Endothelial cell of umbilical vein (primary cell): ENCODE results near the gene TEKT5. TPM values are rescaled to one million over a fixed set of nuclear protein-coding genes. Genes with fewer than 3 reads are reported as not detected.

Experiments
- BruUV-seq: library from RNA; stranded (reverse); fragments of 400-500 nt; replicated peaks from 2 replicates; lab custom pipeline; 2021; lab: Mats Ljungman, UMichigan
- CTCF ChIA-PET: fragments of 300-600, 350-600 bp; sonication (Branson Sonifier 250); formaldehyde crosslinking; loops from one replicate; lab custom pipeline; 2021; ENCODE audit warnings: antibody characterized with exemption, inconsistent platforms; lab: Charles Lee
- POLR2A ChIA-PET: fragments of 300-600, 350-600 bp; sonication (Branson Sonifier 250); formaldehyde crosslinking; loops from one replicate; lab custom pipeline; 2021; ENCODE audit warnings: antibody characterized with exemption, inconsistent platforms; lab: Charles Lee
- DNase-seq: peaks from one replicate; pipeline ENCODE4 v3.0.0-alpha.2; 2011; ENCODE audit warnings: low read depth, low spot score
- FAIRE-seq: peaks from 2 replicates; lab custom pipeline; 2011; peaks lifted over from hg19 to GRCh38; lab: Jason Lieb, UNC
- H2AFZ ChIP-seq: 2 replicates; pipeline ENCODE4 v1.6.0; 2012; ENCODE audit warnings: low read depth, low read length, control low read depth, inconsistent platforms
- H3K27ac ChIP-seq: 2 replicates; pipeline ENCODE4 v1.5.1; 2011; ENCODE audit warnings: low read depth, mild to moderate bottlenecking, control low read depth, low read length, moderate library complexity; ENCODE audit not compliant: insufficient read depth
- H3K27me3 ChIP-seq, 2 experiments: 2 replicates each; pipeline versions ENCODE4 v1.6.0 to v1.6.1; 2011; ENCODE audit warnings: low read length in 2 of 2, mixed read lengths in 1 of 2; ENCODE audit not compliant: control insufficient read depth in 2 of 2, insufficient read depth in 2 of 2
- H3K36me3 ChIP-seq, 2 experiments: 2 replicates in 1 of 2; 3 replicates in 1 of 2; pipeline ENCODE4 v1.5.1; 2011; ENCODE audit warnings: low read length in 2 of 2, mild to moderate bottlenecking in 1 of 2, moderate library complexity in 1 of 2; ENCODE audit not compliant: control insufficient read depth in 2 of 2, insufficient read depth in 2 of 2; ENCODE audit errors: extremely low read depth in 1 of 2
- H3K4me1 ChIP-seq: 3 replicates; pipeline ENCODE4 v1.5.1; 2011; ENCODE audit warnings: mild to moderate bottlenecking, low read length; ENCODE audit not compliant: control insufficient read depth, insufficient read depth; ENCODE audit errors: extremely low read depth
- H3K4me2 ChIP-seq: 2 replicates; pipeline ENCODE4 v1.6.1; 2011; ENCODE audit warnings: low read length, control low read depth, mixed read lengths; ENCODE audit not compliant: insufficient read depth
- H3K4me3 ChIP-seq, 3 experiments: fragments of 200-600 bp in 1 of 3; sonication (generic), shearing (Covaris generic) in 1 of 3; replicated peaks in 1 of 3; 2 replicates each; pipeline ENCODE4 v1.5.1; 2011 to 2016; ENCODE audit warnings: control low read depth in 3 of 3, low read length in 3 of 3, mild to moderate bottlenecking in 2 of 3, inconsistent platforms in 1 of 3, low read depth in 1 of 3, moderate library complexity in 1 of 3; ENCODE audit not compliant: insufficient read depth in 1 of 3
- H3K79me2 ChIP-seq: 2 replicates; pipeline ENCODE4 v1.6.0; 2012; ENCODE audit warnings: low read length, inconsistent platforms; ENCODE audit not compliant: control insufficient read depth, insufficient read depth
- H3K9ac ChIP-seq: replicated peaks from 2 replicates; pipeline ENCODE3; 2011; ENCODE audit warnings: low read length, control low read depth; ENCODE audit not compliant: insufficient read depth; ENCODE audit errors: extremely low read depth
- H3K9me1 ChIP-seq: replicated peaks from 3 replicates; pipeline ENCODE4 v1.6.0; 2011; ENCODE audit warnings: mild to moderate bottlenecking, low read length; ENCODE audit not compliant: control insufficient read depth, insufficient read depth; ENCODE audit errors: extremely low read depth
- H3K9me3 ChIP-seq: replicated peaks from 2 replicates; pipeline ENCODE4 v1.5.1; 2012; ENCODE audit warnings: low read length, inconsistent platforms; ENCODE audit not compliant: control insufficient read depth, insufficient read depth
- H4K20me1 ChIP-seq: replicated peaks from 2 replicates; pipeline ENCODE3; 2011; ENCODE audit warnings: mild to moderate bottlenecking, low read length; ENCODE audit not compliant: control insufficient read depth, insufficient read depth; ENCODE audit errors: extremely low read depth
- CTCF ChIP-seq, 2 donors: IDR thresholded peaks; 1 replicate in 1 of 2; 2 replicates in 1 of 2; pipeline ENCODE4 v1.5.1; 2011; ENCODE audit warnings: low read length in 2 of 2, mild to moderate bottlenecking in 2 of 2, moderate library complexity in 2 of 2, control low read depth in 1 of 2, inconsistent platforms in 1 of 2, low read depth in 1 of 2; ENCODE audit not compliant: insufficient read depth in 1 of 2; ENCODE audit errors: extremely low read depth in 1 of 2
- FOS ChIP-seq: IDR thresholded peaks from 2 replicates; pipeline ENCODE4 v1.6.1; 2011; ENCODE audit warnings: mild to moderate bottlenecking, low read length, moderate library complexity, borderline replicate concordance; ENCODE audit not compliant: insufficient read depth
- GATA2 ChIP-seq: IDR thresholded peaks from 2 replicates; pipeline ENCODE4 v1.7.0; 2011; ENCODE audit warnings: low read depth, mild to moderate bottlenecking, moderate library complexity, mixed read lengths, low read length; ENCODE audit not compliant: insufficient read length, insufficient read depth
- JUN ChIP-seq: IDR thresholded peaks from 2 replicates; pipeline ENCODE4 v1.6.1; 2011; ENCODE audit warnings: borderline replicate concordance, low read depth; ENCODE audit not compliant: insufficient read length, insufficient read depth
- POLR2AphosphoS5 ChIP-seq: IDR thresholded peaks from 2 replicates; pipeline ENCODE4 v1.6.1; 2012; ENCODE audit warnings: low read depth, mild to moderate bottlenecking, control low read depth, low read length, moderate library complexity; ENCODE audit not compliant: insufficient read depth
- dilution Hi-C: fragments of 300-500 bp; cut with MboI; formaldehyde crosslinking; loops from one replicate; pipeline ENCODE4 v1.15.0; 2019; ENCODE audit warnings: low sequenced_read_pairs; ENCODE audit not compliant: extremely low pct_ligation_motif_present
- intact Hi-C: fragments of 100-400 bp; cut with micrococcal nuclease; formaldehyde crosslinking; loops from one replicate; pipeline ENCODE4 v1.10.0; 2022
- polyA plus RNA-seq, 4 experiments: library from polyadenylated mRNA; depleted of rRNA in 3 of 4; stranded (reverse) in 3 of 4; unstranded in 1 of 4; fragments of >200 nt; gene quantifications; 2 replicates each; pipeline versions ENCODE4 v1.2.1 to v1.2.3, GENCODE V29; 2011 to 2012; ENCODE audit warnings: missing spikeins in 1 of 4
- total RNA-seq: library from RNA; stranded (reverse); gene quantifications from 2 replicates; pipeline ENCODE4 v1.2.3, GENCODE V29; 2021

TEKT5 gene
- total and polyA plus RNA-seq, 2 donors (not counting 3 experiments of a cell fraction or from before 2014, with no cell fraction given), result not detected

GRCh38 chr16:10738231-10739077 is 43.7 kb upstream of the TEKT5 start:
- TF ChIP-seq GATA2 (no peak), JUN (peak; percentile 21), FOS (peak; percentile 58)
- Histone ChIP-seq H3K27ac (peak overlapping the region; percentile 53), H2AFZ (peak overlapping the region; percentile 65), H3K4me2 (no peak overlapping the region), H4K20me1 (no peaks in the 10 kb centered on the region), H3K79me2 (no peaks in the 10 kb centered on the region), H3K9me3 (no peaks in the 10 kb centered on the region), H3K4me3 (no peak overlapping the region), H3K9ac (no peak overlapping the region), H3K27me3 (no peaks in the 10 kb centered on the region), H3K36me3 (no peaks in the 10 kb centered on the region), H3K4me1 (peaks cover 11% of the 10 kb centered on the region), H3K9me1 (no peaks in the 10 kb centered on the region)
- intact Hi-C loops (no loop called here), dilution Hi-C loops (no loop called here)
- ChIA-PET POLR2A (interaction anchor here (0.7 kb wide), 1 partner anchor 133 kb away, joined by 19 read pairs; no protein-coding TSS in a partner anchor), CTCF (interaction anchor here (0.7 to 5.3 kb wide), 7 partner anchors 180 to 1599 kb away, joined by 3 to 189 read pairs (median 7); no protein-coding TSS in a partner anchor)
- FAIRE-seq (no peak), DNase-seq (peak; percentile 24)
- BruUV-seq, result no TSS peak

- TF ChIP-seq POLR2AphosphoS5, result no peak
- TF ChIP-seq CTCF (IDR thresholded peaks at IDR 0.05; ENCODE audit: extremely low read depth in 1 of 2, insufficient read depth in 1 of 2, low read depth in 1 of 2, low read length in 2 of 2), result peak; percentile 77 to 82
- ChIA-PET POLR2A (interaction anchor here (0.7 kb wide), 1 partner anchor 215 kb away, joined by 5 read pairs; no protein-coding TSS in a partner anchor), CTCF (interaction anchor here (0.6 to 5.3 kb wide), 18 partner anchors 17 to 1732 kb away, joined by 3 to 189 read pairs (median 4); partner anchors contain the start of gene EMP2)
- H3K9me1 ChIP-seq, result no peaks in the 10 kb centered on the region
- H3K27ac ChIP-seq, result no peak overlapping the region
- dilution Hi-C loops (no loop called here), intact Hi-C loops (loop anchor here (1.0 kb wide), 5 partner anchors 69 to 480 kb away; partner anchors contain the start of gene EMP2)
- BruUV-seq, result no TSS peak
- no peaks in the 10 kb centered on the region for H4K20me1 ChIP-seq
- no peaks in the 10 kb centered on the region for H3K9me3 ChIP-seq
- H3K9ac ChIP-seq, result no peak overlapping the region
- no peaks in the 10 kb centered on the region for H3K36me3 ChIP-seq
- peak overlapping the region; percentile 19 for H2AFZ ChIP-seq
- H3K79me2 ChIP-seq, result no peaks in the 10 kb centered on the region
- FAIRE-seq (peak; percentile 85), DNase-seq (peak; percentile 67)
- H3K4me2 ChIP-seq, result no peak overlapping the region
- peaks cover 7% of the 10 kb centered on the region for H3K4me1 ChIP-seq
- H3K4me3 ChIP-seq, result no peak overlapping the region
- no peaks in the 10 kb centered on the region for H3K27me3 ChIP-seq
Measured at GRCh38 chr16:10737068-10737625, 42.4 kb upstream of the TEKT5 start.
